H9 (cell line): ENCODE results near the gene STARD10. TPM values are rescaled to one million over a fixed set of nuclear protein-coding genes. Genes with fewer than 3 reads are reported as not detected.

ENCODE experiments used
- DNase-seq: peaks from one replicate; pipeline ENCODE4 v3.0.0-alpha.2; 2017
- H2AFZ ChIP-seq: one replicate; pipeline ENCODE4 v1.6.1; 2013; ENCODE audit warnings: mild to moderate bottlenecking, low read length, control low read depth, moderate library complexity
- H2AK5ac ChIP-seq: 2 replicates; pipeline ENCODE4 v1.6.1; 2013; ENCODE audit warnings: low read length, control low read depth, mixed read lengths; ENCODE audit not compliant: insufficient read length
- H2BK120ac ChIP-seq: one replicate; pipeline ENCODE4 v1.6.1; 2013; ENCODE audit warnings: low read depth, mild to moderate bottlenecking, low read length, control low read depth, inconsistent platforms; ENCODE audit not compliant: poor library complexity, severe bottlenecking
- H2BK12ac ChIP-seq: 2 replicates; pipeline ENCODE4 v1.6.1; 2013; ENCODE audit warnings: low read length, control low read depth, mixed read lengths, low read depth; ENCODE audit not compliant: insufficient read length
- H2BK15ac ChIP-seq: 2 replicates; pipeline ENCODE4 v1.6.1; 2013; ENCODE audit warnings: low read depth, low read length, control low read depth
- H2BK20ac ChIP-seq: one replicate; pipeline ENCODE4 v1.6.1; 2013; ENCODE audit warnings: low read depth, mild to moderate bottlenecking, low read length, control low read depth, inconsistent platforms; ENCODE audit not compliant: poor library complexity, severe bottlenecking
- H2BK5ac ChIP-seq: 2 replicates; pipeline ENCODE4 v1.6.1; 2013; ENCODE audit warnings: low read length, control low read depth, mixed read lengths; ENCODE audit not compliant: insufficient read length
- H3K14ac ChIP-seq: 2 replicates; pipeline ENCODE4 v1.6.1; 2013; ENCODE audit warnings: low read length, control low read depth; ENCODE audit not compliant: insufficient read depth
- H3K18ac ChIP-seq: 2 replicates; pipeline ENCODE4 v1.6.1; 2013; ENCODE audit warnings: low read depth, mild to moderate bottlenecking, mixed read lengths, low read length, control low read depth; ENCODE audit not compliant: insufficient read length
- H3K23ac ChIP-seq: 2 replicates; pipeline ENCODE4 v1.6.1; 2013; ENCODE audit warnings: low read length, control low read depth, mixed read lengths, low read depth; ENCODE audit not compliant: insufficient read length
- H3K23me2 ChIP-seq: 2 replicates; pipeline ENCODE4 v1.6.1; 2013; ENCODE audit warnings: low read depth, mild to moderate bottlenecking, mixed read lengths, low read length, control low read depth; ENCODE audit not compliant: insufficient read length, poor library complexity, severe bottlenecking
- H3K27ac ChIP-seq: 2 replicates; pipeline ENCODE4 v1.5.1; 2013; ENCODE audit warnings: low read length, control low read depth, mixed read lengths, low read depth; ENCODE audit not compliant: insufficient read length
- H3K27me3 ChIP-seq: 2 replicates; pipeline ENCODE4 v1.6.1; 2013; ENCODE audit warnings: low read length, control low read depth, inconsistent platforms; ENCODE audit not compliant: insufficient read depth
- H3K4ac ChIP-seq: 2 replicates; pipeline ENCODE4 v1.6.1; 2013; ENCODE audit warnings: low read depth, mild to moderate bottlenecking, control low read depth, inconsistent platforms, low read length, moderate library complexity
- H3K4me1 ChIP-seq: 2 replicates; pipeline ENCODE4 v1.6.1; 2013; ENCODE audit warnings: low read length, control low read depth, inconsistent platforms; ENCODE audit not compliant: insufficient read depth
- H3K4me2 ChIP-seq: 2 replicates; pipeline ENCODE4 v1.6.1; 2013; ENCODE audit warnings: low read length, control low read depth, mixed read lengths; ENCODE audit not compliant: insufficient read length, insufficient read depth
- H3K56ac ChIP-seq: 2 replicates; pipeline ENCODE4 v1.6.1; 2013; ENCODE audit warnings: low read depth, mild to moderate bottlenecking, mixed read lengths, low read length, control low read depth; ENCODE audit not compliant: insufficient read length
- H3K79me1 ChIP-seq: 2 replicates; pipeline ENCODE4 v1.6.1; 2013; ENCODE audit warnings: low read depth, mild to moderate bottlenecking, moderate library complexity, low read length, control low read depth, inconsistent platforms; ENCODE audit not compliant: insufficient read depth, poor library complexity, severe bottlenecking
- H3K79me2 ChIP-seq: 2 replicates; pipeline ENCODE4 v1.6.1; 2013; ENCODE audit warnings: low read length, control low read depth, inconsistent platforms; ENCODE audit not compliant: insufficient read depth
- H3K9ac ChIP-seq: 2 replicates; pipeline ENCODE4 v1.6.1; 2013; ENCODE audit warnings: low read length, control low read depth, mixed read lengths; ENCODE audit not compliant: insufficient read length; ENCODE audit errors: extremely low read depth
- H3K9me3 ChIP-seq: one replicate; pipeline ENCODE4 v1.6.1; 2013; ENCODE audit warnings: low read depth, low read length, inconsistent platforms; ENCODE audit not compliant: control insufficient read depth
- H3T11ph ChIP-seq: one replicate; pipeline ENCODE4 v1.6.1; 2013; ENCODE audit warnings: mild to moderate bottlenecking, low read length, control low read depth, inconsistent platforms
- H4K20me1 ChIP-seq: one replicate; pipeline ENCODE4 v1.6.1; 2013; ENCODE audit not compliant: control insufficient read depth, insufficient read length, insufficient read depth
- H4K5ac ChIP-seq: 2 replicates; pipeline ENCODE4 v1.6.1; 2013; ENCODE audit warnings: low read depth, mild to moderate bottlenecking, mixed read lengths, low read length, control low read depth; ENCODE audit not compliant: insufficient read length
- H4K8ac ChIP-seq: replicated peaks from 2 replicates; pipeline ENCODE4 v1.6.1; 2013; ENCODE audit warnings: low read length, control low read depth, mixed read lengths, low read depth; ENCODE audit not compliant: insufficient read length
- H4K91ac ChIP-seq: 2 replicates; pipeline ENCODE4 v1.6.1; 2013; ENCODE audit warnings: low read depth, mild to moderate bottlenecking, moderate library complexity, mixed read lengths, low read length, control low read depth; ENCODE audit not compliant: insufficient read length
- H3K27ac Mint-ChIP-seq, 3 experiments: 2 replicates in 2 of 3; 3 replicates in 1 of 3; pipeline ENCODE4 v1.8.0; 2020 to 2021; ENCODE audit warnings: mixed read lengths in 3 of 3, mild to moderate bottlenecking in 1 of 3, moderate library complexity in 1 of 3
- H3K27me3 Mint-ChIP-seq: 2 replicates; pipeline ENCODE4 v1.8.0; 2021; ENCODE audit warnings: low read depth, mild to moderate bottlenecking, moderate library complexity, mixed read lengths
- H3K36me3 Mint-ChIP-seq, 3 experiments: 2 replicates in 2 of 3; 3 replicates in 1 of 3; pipeline ENCODE4 v1.8.0; 2020 to 2021; ENCODE audit warnings: low read depth in 3 of 3, mixed read lengths in 3 of 3; ENCODE audit not compliant: insufficient read depth in 1 of 3
- H3K4me1 Mint-ChIP-seq, 2 experiments: 2 replicates each; pipeline ENCODE4 v1.8.0; 2020; ENCODE audit warnings: mixed read lengths in 2 of 2
- H3K4me3 Mint-ChIP-seq, 2 experiments: 2 replicates in 1 of 2; 3 replicates in 1 of 2; pipeline ENCODE4 v1.8.0; 2020 to 2021; ENCODE audit warnings: mild to moderate bottlenecking in 2 of 2, mixed read lengths in 2 of 2, moderate library complexity in 1 of 2
- H3K9me3 Mint-ChIP-seq, 2 experiments: 2 replicates in 1 of 2; 3 replicates in 1 of 2; pipeline ENCODE4 v1.8.0; 2020; ENCODE audit warnings: mild to moderate bottlenecking in 2 of 2, mixed read lengths in 2 of 2, moderate library complexity in 1 of 2
- CTCF ChIP-seq: fragments of 200-600 bp; sonication (generic); conservative IDR thresholded peaks from 3 replicates; pipeline ENCODE4 v1.8.0; 2021; ENCODE audit warnings: antibody characterized with exemption, mild to moderate bottlenecking
- WGBS: extraction: QIAGEN DNeasy Blood & Tissue Kit; methylation state at CpG from one replicate; pipeline ENCODE4 v1.1.7; 2013; ENCODE audit warnings: missing lambda C conversion rate, low lambda C conversion rate, mixed read lengths; ENCODE audit not compliant: insufficient read length; ENCODE audit errors: extremely low coverage; 5-methylcytosine and 5-hydroxymethylcytosine counted together
- total RNA-seq: library from RNA; stranded (reverse); gene quantifications from 2 replicates; pipeline ENCODE4 v1.2.1, GENCODE V29; 2021

STARD10 gene
- total RNA-seq, 1 experiment from 2014 or later, result 24.4 TPM

GRCh38 chr11:72726266-72727220 is 67.3 kb downstream of the STARD10 start:
- H3K4me3 Mint-ChIP-seq, result no peak overlapping the region
- Histone ChIP-seq H2BK15ac (no peak overlapping the region), H3K14ac (no peak overlapping the region), H2BK5ac (no peak overlapping the region), H3K27me3 (no peaks in the 10 kb centered on the region), H3K4me2 (no peak overlapping the region), H2BK20ac (no peak overlapping the region), H3K23me2 (no peaks in the 10 kb centered on the region), H3K23ac (no peak overlapping the region), H2BK12ac (no peak overlapping the region), H4K91ac (no peak overlapping the region), H3K9me3 (no peaks in the 10 kb centered on the region), H3K4ac (no peak overlapping the region), H2BK120ac (no peak overlapping the region), H2AFZ (no peak overlapping the region), H3K56ac (no peak overlapping the region), H3K79me1 (peaks cover 5% of the 10 kb centered on the region), H3K18ac (no peak overlapping the region), H3K4me1 (no peaks in the 10 kb centered on the region; the same call in 1 of the 2 replicates), H3K79me2 (peaks cover 9% of the 10 kb centered on the region; the same call in 1 of the 2 replicates), H4K20me1 (peaks cover 3% of the 10 kb centered on the region), H3K9ac (no peak overlapping the region), H2AK5ac (no peak overlapping the region), H3K27ac (no peak overlapping the region), H3T11ph (no peak overlapping the region), H4K5ac (no peak overlapping the region), H4K8ac (no peak overlapping the region)
- TF ChIP-seq CTCF, result no peak
- no CpG with 5 or more reads among the region's 40 CpGs for WGBS
- peak overlapping the region in 1 of 3 experiments; percentile 30; a peak in 2 of 7 replicates for H3K27ac Mint-ChIP-seq
- H3K9me3 Mint-ChIP-seq, result peaks cover 0 to 3% of the 10 kb centered on the region in 2 experiments; a peak in 1 of 5 replicates
- DNase-seq, result no peak
- H3K4me1 Mint-ChIP-seq, result peaks cover 31 to 34% of the 10 kb centered on the region in 2 experiments
- H3K36me3 Mint-ChIP-seq, result peaks cover 14 to 19% (median 16%) of the 10 kb centered on the region in 3 experiments; a peak in 6 of 7 replicates
- no peaks in the 10 kb centered on the region for H3K27me3 Mint-ChIP-seq
